GM23338 (cell line): Measurements from ENCODE around the gene MYH14. TPM values are rescaled to one million over a fixed set of nuclear protein-coding genes. Genes with fewer than 3 reads are reported as not detected.
A peak's percentile ranks its signal among the peaks of the same experiment; 100 is the strongest.

Experiments used
- ATAC-seq: fragments of 200-7000 bp; cut with Tn5 transposase; 3 replicates; pipeline ENCODE4 v1.9.1; 2020
- DNase-seq: peaks from one replicate; pipeline ENCODE4 v3.0.0-alpha.2; 2015; ENCODE audit warnings: low spot score
- H2AFZ ChIP-seq: fragments of 200-600 bp; sonication (generic); 2 replicates; pipeline ENCODE4 v1.8.0; 2016; ENCODE audit warnings: antibody characterized with exemption, mild to moderate bottlenecking, moderate library complexity
- H3F3A ChIP-seq: fragments of 200-600 bp; sonication (generic); replicated peaks from 2 replicates; pipeline ENCODE4 v1.8.0; 2017; ENCODE audit warnings: antibody characterized with exemption, mixed run types, low read depth
- H3K27ac ChIP-seq: fragments of 200-600 bp; sonication (generic); 2 replicates; pipeline ENCODE4 v1.6.1; 2016; ENCODE audit warnings: low read depth
- H3K27me3 ChIP-seq: fragments of 200-600 bp; sonication (generic); 2 replicates; pipeline ENCODE4 v1.8.0; 2016; ENCODE audit warnings: mild to moderate bottlenecking, mixed run types, moderate library complexity; ENCODE audit not compliant: insufficient read depth
- H3K36me3 ChIP-seq: fragments of 200-600 bp; sonication (generic); 2 replicates; pipeline ENCODE4 v1.8.0; 2016; ENCODE audit warnings: mild to moderate bottlenecking; ENCODE audit not compliant: insufficient read depth
- H3K4me1 ChIP-seq: fragments of 200-600 bp; sonication (generic); 2 replicates; pipeline ENCODE4 v1.8.0; 2016; ENCODE audit warnings: mild to moderate bottlenecking, moderate library complexity; ENCODE audit not compliant: insufficient read depth
- H3K4me2 ChIP-seq: fragments of 200-600 bp; sonication (generic); 2 replicates; pipeline ENCODE4 v1.7.1; 2017; ENCODE audit warnings: mixed run types
- H3K4me3 ChIP-seq: fragments of 200-600 bp; sonication (generic); 2 replicates; pipeline ENCODE4 v1.6.1; 2016; ENCODE audit warnings: mixed run types
- H3K79me2 ChIP-seq: fragments of 200-600 bp; sonication (generic); replicated peaks from 2 replicates; pipeline ENCODE4 v1.8.0; 2017; ENCODE audit warnings: mild to moderate bottlenecking; ENCODE audit not compliant: insufficient read depth
- H3K9me2 ChIP-seq: fragments of 200-600 bp; sonication (generic); 2 replicates; pipeline ENCODE4 v1.8.0; 2017; ENCODE audit not compliant: insufficient read depth
- H4K20me1 ChIP-seq: fragments of 200-600 bp; sonication (generic); replicated peaks from 2 replicates; pipeline ENCODE4 v1.8.0; 2017; ENCODE audit warnings: mild to moderate bottlenecking; ENCODE audit not compliant: insufficient read depth
- H3K27ac Mint-ChIP-seq: 2 replicates; pipeline ENCODE4 v1.8.0; 2020; ENCODE audit warnings: inconsistent platforms, mild to moderate bottlenecking, moderate library complexity, mixed read lengths
- H3K27me3 Mint-ChIP-seq: 3 replicates; pipeline ENCODE4 v1.8.0; 2022; ENCODE audit warnings: low read depth, mild to moderate bottlenecking, moderate library complexity, mixed read lengths, inconsistent platforms; ENCODE audit not compliant: insufficient read depth, poor library complexity
- H3K36me3 Mint-ChIP-seq: 3 replicates; pipeline ENCODE4 v1.8.0; 2021; ENCODE audit warnings: low read depth, mild to moderate bottlenecking, inconsistent platforms, moderate library complexity, mixed read lengths
- H3K4me1 Mint-ChIP-seq: 3 replicates; pipeline ENCODE4 v1.8.0; 2020; ENCODE audit warnings: mild to moderate bottlenecking, inconsistent platforms, mixed read lengths
- H3K4me3 Mint-ChIP-seq: 3 replicates; pipeline ENCODE4 v1.8.0; 2021; ENCODE audit warnings: moderate library complexity, mild to moderate bottlenecking, inconsistent platforms, mixed read lengths
- H3K9me3 Mint-ChIP-seq: 3 replicates; pipeline ENCODE4 v1.8.0; 2020; ENCODE audit warnings: moderate library complexity, mild to moderate bottlenecking, inconsistent platforms, mixed read lengths
- CREB1 ChIP-seq: fragments of 250-450 bp; sonication (Bioruptor Pico); IDR thresholded peaks from 2 replicates; pipeline ENCODE4 v1.5.0; 2020; ENCODE audit warnings: low read depth, mild to moderate bottlenecking, moderate library complexity
- CTCF ChIP-seq, 2 experiments: fragments of 200-600 bp in 1 of 2; sonication (generic) in 1 of 2; conservative IDR thresholded peaks; 2 replicates each; pipeline versions ENCODE4 v1.5.1 to v1.6.1; 2016 to 2017; ENCODE audit warnings: antibody characterized with exemption in 2 of 2, low read depth in 2 of 2, mild to moderate bottlenecking in 2 of 2, moderate library complexity in 1 of 2
- ETS1 ChIP-seq: IDR thresholded peaks from 2 replicates; pipeline ENCODE4 v1.6.1; 2016; ENCODE audit warnings: antibody characterized with exemption
- EZH2 ChIP-seq: fragments of 200-600 bp; sonication (generic); IDR thresholded peaks from one replicate; pipeline ENCODE4 v1.8.0; 2017; ENCODE audit warnings: antibody characterized with exemption, mild to moderate bottlenecking, low read depth; ENCODE audit not compliant: unreplicated experiment
- NANOG ChIP-seq: IDR thresholded peaks from 2 replicates; pipeline ENCODE4 v1.6.1; 2016; ENCODE audit warnings: antibody characterized with exemption, borderline replicate concordance
- POLR2AphosphoS5 ChIP-seq: IDR thresholded peaks from 2 replicates; pipeline ENCODE4 v1.6.1; 2016; ENCODE audit warnings: antibody characterized with exemption, low read depth
- STAT1 ChIP-seq: IDR thresholded peaks from one replicate; pipeline ENCODE4 v1.6.1; 2016; ENCODE audit warnings: antibody characterized with exemption; ENCODE audit not compliant: unreplicated experiment
- ZNF114 ChIP-seq: fragments of 250-450 bp; sonication (Bioruptor Pico); IDR thresholded peaks from 2 replicates; pipeline ENCODE4 v1.5.0; 2020; ENCODE audit warnings: mild to moderate bottlenecking, moderate library complexity
- polyA plus RNA-seq: library from polyadenylated mRNA; unstranded; fragments of >200 nt; fragmentation: Nextera tagmentation; extraction: Ambion mirVana; gene quantifications from 2 replicates; pipeline ENCODE4 v1.2.1, GENCODE V29; 2016
- total RNA-seq: library from RNA; depleted of rRNA; stranded (reverse); fragments of >200 nt; shearing (Covaris generic); gene quantifications from 2 replicates; pipeline ENCODE4 v1.2.3, GENCODE V29; 2014

MYH14 gene
- total and polyA plus RNA-seq, 2 experiments from 2014 or later, result 25.5 to 27.5 TPM

- Mint-ChIP-seq H3K4me1 (no peaks in the 10 kb centered on the region), H3K36me3 (peaks cover 42% of the 10 kb centered on the region), H3K4me3 (no peak overlapping the region), H3K9me3 (peaks cover 84% of the 10 kb centered on the region), H3K27ac (no peak overlapping the region), H3K27me3 (peaks cover 4% of the 10 kb centered on the region)
- Histone ChIP-seq H3K79me2 (no peaks in the 10 kb centered on the region), H3K36me3 (no peaks in the 10 kb centered on the region), H3K4me2 (peak overlapping the region; percentile 97), H2AFZ (peak overlapping the region; percentile 98), H4K20me1 (0 out of 2 replicates have a peak, but pooled peaks cover 9% of the 10 kb centered on the region), H3K4me1 (0 out of 2 replicates have a peak, but pooled peaks cover 4% of the 10 kb centered on the region), H3K27ac (no peak overlapping the region), H3F3A (peaks cover 11% of the 10 kb centered on the region; the same call in 1 of the 2 replicates), H3K4me3 (peak overlapping the region; percentile 86), H3K9me2 (no peaks in the 10 kb centered on the region), H3K27me3 (peaks cover 15% of the 10 kb centered on the region)
- DNase-seq (peak; percentile 72), ATAC-seq (no peak)
- TF ChIP-seq CTCF (conservative IDR thresholded peaks at IDR 0.05; ENCODE audit: low read depth in 2 of 2), result peak in 1 of 2 experiments; percentile 20; a peak in 1 of 4 replicates
- no peak for TF ChIP-seq STAT1
Measured at GRCh38 chr19:50205681-50206138, 2.3 kb downstream of the MYH14 start.

GRCh38 chr19:50206191-50206590, 2.8 kb downstream of the MYH14 start:
- Histone ChIP-seq H3K27me3 (peaks cover 15% of the 10 kb centered on the region), H2AFZ (no peak overlapping the region), H4K20me1 (0 out of 2 replicates have a peak, but pooled peaks cover 9% of the 10 kb centered on the region), H3K36me3 (no peaks in the 10 kb centered on the region), H3F3A (peaks cover 11% of the 10 kb centered on the region; the same call in 1 of the 2 replicates), H3K4me3 (peak overlapping the region; percentile 86), H3K27ac (no peak overlapping the region), H3K4me1 (0 out of 2 replicates have a peak, but pooled peaks cover 4% of the 10 kb centered on the region), H3K79me2 (no peaks in the 10 kb centered on the region), H3K9me2 (no peaks in the 10 kb centered on the region), H3K4me2 (peak overlapping the region; percentile 97)
- Mint-ChIP-seq H3K4me1 (no peaks in the 10 kb centered on the region), H3K27ac (no peak overlapping the region), H3K4me3 (no peak overlapping the region), H3K36me3 (peaks cover 41% of the 10 kb centered on the region), H3K9me3 (peaks cover 84% of the 10 kb centered on the region), H3K27me3 (peaks cover 4% of the 10 kb centered on the region)
- TF ChIP-seq POLR2AphosphoS5 (no peak), ETS1 (no peak), CTCF (conservative IDR thresholded peaks at IDR 0.05; ENCODE audit: low read depth in 2 of 2) (no peak), STAT1 (no peak), EZH2 (no peak), NANOG (no peak), CREB1 (CRISPR knock-in tag) (no peak), ZNF114 (CRISPR knock-in tag) (no peak)
- ATAC-seq (no peak), DNase-seq (no peak)
